ENCODE data around the gene DCTN2.

Gene DCTN2

DNA sequence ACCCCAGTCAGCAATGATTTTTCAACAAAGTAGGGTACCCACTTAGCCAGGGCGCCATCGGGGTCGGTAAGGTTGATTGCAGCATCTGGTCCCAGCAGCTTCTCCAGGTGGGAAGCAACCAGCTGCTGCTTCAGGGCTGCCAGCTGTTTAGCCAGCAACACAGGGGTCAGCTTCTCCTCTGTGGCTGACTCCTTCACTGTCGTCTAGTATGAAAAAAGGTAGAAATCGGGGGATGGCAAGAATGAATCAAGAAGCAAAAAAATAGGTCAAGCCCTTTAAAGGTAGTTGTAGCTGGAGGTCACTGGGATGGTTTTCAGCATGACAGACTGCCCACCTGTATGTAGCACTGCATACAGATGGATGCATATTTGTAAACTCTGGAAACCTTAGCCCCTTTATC, 12.7 kb downstream of the DCTN2 start:
- TF ChIP-seq, protein P1, sequence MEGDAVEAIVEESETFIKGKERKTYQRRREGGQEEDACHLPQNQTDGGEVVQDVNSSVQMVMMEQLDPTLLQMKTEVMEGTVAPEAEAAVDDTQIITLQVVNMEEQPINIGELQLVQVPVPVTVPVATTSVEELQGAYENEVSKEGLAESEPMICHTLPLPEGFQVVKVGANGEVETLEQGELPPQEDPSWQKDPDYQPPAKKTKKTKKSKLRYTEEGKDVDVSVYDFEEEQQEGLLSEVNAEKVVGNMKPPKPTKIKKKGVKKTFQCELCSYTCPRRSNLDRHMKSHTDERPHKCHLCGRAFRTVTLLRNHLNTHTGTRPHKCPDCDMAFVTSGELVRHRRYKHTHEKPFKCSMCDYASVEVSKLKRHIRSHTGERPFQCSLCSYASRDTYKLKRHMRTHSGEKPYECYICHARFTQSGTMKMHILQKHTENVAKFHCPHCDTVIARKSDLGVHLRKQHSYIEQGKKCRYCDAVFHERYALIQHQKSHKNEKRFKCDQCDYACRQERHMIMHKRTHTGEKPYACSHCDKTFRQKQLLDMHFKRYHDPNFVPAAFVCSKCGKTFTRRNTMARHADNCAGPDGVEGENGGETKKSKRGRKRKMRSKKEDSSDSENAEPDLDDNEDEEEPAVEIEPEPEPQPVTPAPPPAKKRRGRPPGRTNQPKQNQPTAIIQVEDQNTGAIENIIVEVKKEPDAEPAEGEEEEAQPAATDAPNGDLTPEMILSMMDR (IDR thresholded peaks at IDR 0.05; ENCODE audit: control insufficient read depth, extremely low read depth, insufficient read depth): no peak
- no peak for DNase-seq (ENCODE audit: low read depth)
- no peak overlapping the region for H3K4me3 ChIP-seq (ENCODE audit: low read depth, low read length)

DNA sequence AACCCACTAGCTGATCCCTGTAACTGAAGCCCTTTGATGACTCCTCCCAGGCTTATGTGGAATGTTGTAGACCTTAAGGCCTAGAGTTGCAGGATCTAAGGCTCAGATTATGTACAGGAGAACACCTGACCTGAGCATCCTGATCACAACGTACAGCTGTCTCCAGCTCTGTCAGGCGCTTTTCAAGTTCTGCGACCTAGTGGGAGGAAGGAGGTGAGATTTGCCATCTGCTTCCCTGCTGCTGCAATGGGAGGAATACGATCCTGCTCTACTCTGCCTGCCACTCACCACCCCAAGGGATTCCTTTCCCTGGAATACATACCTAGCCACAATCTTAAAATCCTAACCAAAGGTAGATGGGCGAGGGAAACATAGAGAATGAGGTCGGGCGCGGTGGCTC, 13.9 kb downstream of the DCTN2 start:
- no peak for DNase-seq (ENCODE audit: low read depth)
- TF ChIP-seq, protein P1 (IDR thresholded peaks at IDR 0.05; ENCODE audit: control insufficient read depth, extremely low read depth, insufficient read depth): no peak
- no peak overlapping the region for H3K4me3 ChIP-seq (ENCODE audit: low read depth, low read length)

DNA sequence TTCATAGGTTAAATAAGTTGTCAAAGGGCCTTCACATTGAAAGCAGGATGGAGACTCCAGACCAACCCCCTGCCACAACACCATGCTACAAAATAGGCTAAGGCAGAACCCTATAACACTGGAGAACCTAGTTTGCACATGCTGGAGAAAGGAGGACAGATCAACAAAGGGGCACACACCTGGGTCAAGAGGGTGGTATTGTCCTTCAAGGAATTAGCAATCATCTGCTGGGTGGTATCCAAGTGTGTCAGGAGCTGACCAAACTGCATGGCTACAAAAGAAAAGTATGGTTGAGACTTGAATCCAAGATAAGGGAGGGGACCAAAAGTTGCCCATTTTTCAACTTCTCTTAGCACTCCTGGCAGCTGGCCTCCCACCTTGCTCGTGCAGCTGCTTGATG, 15.2 kb downstream of the DCTN2 start:
- no peak for DNase-seq (ENCODE audit: low read depth)
- H3K4me3 ChIP-seq (ENCODE audit: low read depth, low read length): no peak overlapping the region
- TF ChIP-seq, protein P1 (IDR thresholded peaks at IDR 0.05; ENCODE audit: control insufficient read depth, extremely low read depth, insufficient read depth): no peak

- no peak overlapping the region for H3K4me3 ChIP-seq (ENCODE audit: low read depth, low read length)
- DNase-seq (ENCODE audit: low read depth): no peak
- TF ChIP-seq, protein P1 (IDR thresholded peaks at IDR 0.05; ENCODE audit: control insufficient read depth, extremely low read depth, insufficient read depth): no peak
Measured at GRCh38 chr12:57530396-57531142, 16.4 kb downstream of the DCTN2 start.

DNA sequence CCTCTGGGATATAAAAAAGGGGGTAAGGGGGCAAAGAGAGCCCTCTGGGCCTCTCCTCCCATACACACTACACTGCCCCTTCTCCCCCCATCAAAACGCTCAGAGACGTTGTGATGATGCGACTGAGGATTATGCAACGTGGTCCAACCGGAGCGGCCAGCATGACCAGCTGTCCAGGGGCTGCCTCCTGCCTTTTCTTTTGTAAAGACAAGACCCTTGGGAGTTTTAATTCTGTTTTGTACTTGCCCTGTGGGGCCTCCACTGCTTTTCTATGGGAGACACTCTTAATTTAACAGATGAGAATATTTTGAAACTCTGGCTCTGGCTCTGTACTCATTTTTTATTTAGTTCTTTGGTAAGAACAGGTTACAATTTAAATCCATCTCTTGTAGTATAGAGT, 17.2 kb downstream of the DCTN2 start:
- no peak overlapping the region for H3K4me3 ChIP-seq (ENCODE audit: low read depth, low read length)
- TF ChIP-seq, protein P1 (IDR thresholded peaks at IDR 0.05; ENCODE audit: control insufficient read depth, extremely low read depth, insufficient read depth): no peak
- DNase-seq (ENCODE audit: low read depth): no peak

- no peak overlapping the region for H3K4me3 ChIP-seq (ENCODE audit: low read depth, low read length)
- TF ChIP-seq, protein P1 (IDR thresholded peaks at IDR 0.05; ENCODE audit: control insufficient read depth, extremely low read depth, insufficient read depth): no peak
- DNase-seq (ENCODE audit: low read depth): no peak
Measured at GRCh38 chr12:57528831-57529555, 18.0 kb downstream of the DCTN2 start.

All from LNCaP clone FGC (cell line).